Measurements from ENCODE around the gene BDNF.

DNA sequence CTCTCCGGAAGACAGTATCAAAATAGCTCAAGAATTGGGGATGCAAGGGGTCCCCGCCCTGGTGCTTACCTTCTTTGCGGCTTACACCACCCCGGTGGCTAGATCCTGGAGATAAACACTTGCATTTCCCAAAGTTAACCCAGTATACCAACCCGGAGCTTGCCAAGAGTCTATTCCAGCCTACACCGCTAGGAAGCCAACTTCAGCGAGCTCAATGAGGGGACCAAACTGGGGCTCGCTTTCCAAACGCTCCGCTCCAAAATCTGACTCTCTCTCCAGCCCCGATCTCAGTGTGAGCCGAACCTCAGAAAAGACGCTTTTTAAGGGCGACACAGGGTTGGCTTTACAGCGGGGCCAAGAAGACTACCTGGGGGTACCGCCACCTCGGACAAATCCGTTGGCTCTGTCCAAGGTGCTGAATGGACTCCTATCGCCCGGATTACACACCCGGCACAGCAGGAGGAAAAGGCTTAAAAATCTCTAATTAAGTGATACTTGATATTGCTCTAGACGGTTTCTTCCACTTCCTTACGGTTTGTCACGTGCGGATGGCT lies 20.1 kb upstream of the BDNF start:
- TF ChIP-seq REST (IDR thresholded peaks at IDR 0.05; ENCODE audit: insufficient read depth in 1 of 2, low read depth in 2 of 2, low read length in 2 of 2) (peak; percentile 97 to 99), POLR2AphosphoS5 (IDR thresholded peaks at IDR 0.05; ENCODE audit: low read depth, low read length) (no peak), TAF1 (IDR thresholded peaks at IDR 0.05; ENCODE audit: borderline replicate concordance, insufficient read depth, low read length) (no peak), SIN3A (IDR thresholded peaks at IDR 0.05; ENCODE audit: borderline replicate concordance, insufficient read depth, low read length) (peak; percentile 67; the same call in 1 of the 2 replicates), FOXP2 (optimal IDR thresholded peaks at IDR 0.05; ENCODE audit: borderline replicate concordance, extremely low read depth, extremely low read length, insufficient read depth) (no peak)
